Transverse colon (tissue), 4 donors: Measurements from ENCODE around the gene SVIL. TPM values are rescaled to one million over a fixed set of nuclear protein-coding genes. Genes with fewer than 3 reads are reported as not detected.
A peak's percentile ranks its signal among the peaks of the same experiment; 100 is the strongest.
"Not testable (repeated sequence)": the region's sequence is repeated elsewhere in the genome, so short reads cannot be mapped to it uniquely, and the experiment has no call there.

Source experiments
- DNase-seq: peaks from one replicate; pipeline ENCODE4 v3.0.0-alpha.2; 2019
- H3K27ac ChIP-seq, 4 donors: fragments of 200-600 bp; sonication (generic); 2 replicates each; pipeline ENCODE4 v1.5.1; 2016 to 2018; ENCODE audit warnings: inconsistent platforms in 4 of 4
- H3K27me3 ChIP-seq: fragments of 200-600 bp; sonication (generic); 2 replicates; pipeline ENCODE4 v1.5.1; 2017; ENCODE audit warnings: inconsistent platforms
- H3K36me3 ChIP-seq, 4 donors: fragments of 200-600 bp; sonication (generic); 2 replicates each; pipeline ENCODE4 v1.5.1; 2017 to 2019; ENCODE audit warnings: inconsistent platforms in 4 of 4
- H3K4me1 ChIP-seq, 4 donors: fragments of 200-600 bp; sonication (generic); 2 replicates each; pipeline ENCODE4 v1.5.1; 2017 to 2020; ENCODE audit warnings: inconsistent platforms in 4 of 4
- H3K4me3 ChIP-seq, 4 donors: fragments of 200-600 bp; sonication (generic); 1 replicate in 1 of 4; 2 replicates in 3 of 4; pipeline versions ENCODE4 v1.5.1 to v1.6.1; 2017 to 2019; ENCODE audit warnings: inconsistent platforms in 4 of 4
- H3K9me3 ChIP-seq, 2 donors: fragments of 200-600 bp; sonication (generic); 2 replicates each; pipeline ENCODE4 v1.5.1; 2017 to 2019; ENCODE audit warnings: inconsistent platforms in 2 of 2
- CTCF ChIP-seq, 5 experiments: fragments of 200-600 bp in 3 of 5; fragments of 450-650 bp in 2 of 5; sonication (generic) in 3 of 5; IDR thresholded peaks; 1 replicate in 2 of 5; 2 replicates in 3 of 5; pipeline ENCODE4 v1.5.1; 2016 to 2017; ENCODE audit warnings: antibody characterized with exemption in 5 of 5, inconsistent platforms in 3 of 5, mild to moderate bottlenecking in 2 of 5, moderate library complexity in 1 of 5
- EP300 ChIP-seq: sonication (generic); formaldehyde crosslinking; IDR thresholded peaks from one replicate; pipeline ENCODE4 v1.6.1; 2017; ENCODE audit warnings: antibody characterized with exemption, low read depth
- POLR2A ChIP-seq: fragments of 450-650 bp; IDR thresholded peaks from one replicate; pipeline ENCODE4 v1.6.1; 2016; ENCODE audit warnings: antibody characterized with exemption, mild to moderate bottlenecking, moderate library complexity
- POLR2AphosphoS5 ChIP-seq, 3 donors: sonication (generic); formaldehyde crosslinking; IDR thresholded peaks; one replicate each; pipeline ENCODE4 v1.6.1; 2016; ENCODE audit warnings: antibody characterized with exemption in 3 of 3
- WGBS, 2 donors: methylation state at CpG; one replicate each; pipeline ENCODE4 v1.1.5; 2018; ENCODE audit warnings: low coverage in 1 of 2; 5-methylcytosine and 5-hydroxymethylcytosine counted together
- in situ Hi-C, 4 donors: fragments of 200-750 bp; cut with MboI; loops; one replicate each; pipeline versions ENCODE4 v1.15.0 to v1.15.1; 2017; ENCODE audit warnings: low sequenced_read_pairs in 3 of 4, low pct_ligation_motif_present in 1 of 4, low pct_unique_long_range_greater_than_20kb in 1 of 4
- intact Hi-C: fragments of 100-400 bp; cut with DNase I; formaldehyde crosslinking; loops from one replicate; pipeline ENCODE4 v1.15.1; 2023; ENCODE audit warnings: low total_unique reads
- total RNA-seq, 4 donors: library from RNA; depleted of rRNA; stranded (reverse); fragments of >200 nt; gene quantifications; one replicate each; pipeline ENCODE4 v1.1.0, GENCODE V29; 2016

Gene SVIL
- total RNA-seq, 4 donors from 2014 or later, result 146 to 192 (median 156) TPM

GRCh38 chr10:29469481-29470354 lies 165.1 kb downstream of the SVIL start:
- 73 to 89% methylated on average over 7 to 28 of the region's 28 CpGs for WGBS, 2 donors
- intact Hi-C loops (no loop called here), in situ Hi-C loops (no loop called here)
- Histone ChIP-seq H3K4me3 (no peak overlapping the region), H3K27ac (peak overlapping the region in 3 of 4 donors; percentile 2 to 54 (median 21)), H3K36me3 (peaks cover 0 to 90% (median 25%) of the 10 kb centered on the region in 4 donors), H3K27me3 (no peaks in the 10 kb centered on the region), H3K9me3 (no peaks in the 10 kb centered on the region), H3K4me1 (peaks cover 0 to 17% (median 8%) of the 10 kb centered on the region in 4 donors)
- TF ChIP-seq EP300, result no peak
- DNase-seq, result no peak

- Histone ChIP-seq H3K27ac (no peak overlapping the region), H3K4me1 (peaks cover 0 to 1% (median 0%) of the 10 kb centered on the region in 4 donors), H3K27me3 (no peaks in the 10 kb centered on the region), H3K36me3 (peaks cover 0 to 93% (median 37%) of the 10 kb centered on the region in 4 donors), H3K4me3 (no peak overlapping the region), H3K9me3 (no peaks in the 10 kb centered on the region)
- in situ Hi-C loops, result no loop called here
- no peak for DNase-seq
- WGBS, 2 donors, result 90 to 97% methylated on average over 5 to 8 of the region's 8 CpGs
- TF ChIP-seq CTCF (IDR thresholded peaks at IDR 0.05) (peak in 1 of 5 experiments; percentile 12), EP300 (no peak), POLR2A (no peak), POLR2AphosphoS5 (IDR thresholded peaks at IDR 0.05) (no peak)
- intact Hi-C loops, result no loop called here
Measured at GRCh38 chr10:29465384-29465783, 169.4 kb downstream of the SVIL start.

- H3K9me3 ChIP-seq, H3K27ac ChIP-seq, H3K4me3 ChIP-seq, H3K4me1 ChIP-seq, H3K27me3 ChIP-seq, intact Hi-C loops, DNase-seq, in situ Hi-C loops: not testable (repeated sequence)
- WGBS, 2 donors, result 77 to 100% methylated on average over 1 to 4 of the region's 4 CpGs
- peaks cover 0 to 93% (median 37%) of the 10 kb centered on the region in 4 donors for H3K36me3 ChIP-seq
Measured at GRCh38 chr10:29464671-29465171, 170.1 kb downstream of the SVIL start.

GRCh38 chr10:29461042-29461441 lies 173.7 kb downstream of the SVIL start:
- in situ Hi-C loops (no loop called here), intact Hi-C loops (no loop called here)
- H3K4me3 ChIP-seq, result no peak overlapping the region
- TF ChIP-seq POLR2A, result no peak
- no peak for TF ChIP-seq CTCF (IDR thresholded peaks at IDR 0.05)
- TF ChIP-seq EP300, result no peak
- TF ChIP-seq POLR2AphosphoS5 (IDR thresholded peaks at IDR 0.05), result no peak
- H3K27me3 ChIP-seq, result no peaks in the 10 kb centered on the region
- H3K27ac ChIP-seq, result no peak overlapping the region
- H3K4me1 ChIP-seq, result no peaks in the 10 kb centered on the region
- 71 to 100% methylated on average over 1 to 5 of the region's 5 CpGs for WGBS, 2 donors
- DNase-seq, result no peak
- no peaks in the 10 kb centered on the region for H3K9me3 ChIP-seq
- peaks cover 0 to 85% (median 37%) of the 10 kb centered on the region in 4 donors for H3K36me3 ChIP-seq

- H3K27ac ChIP-seq, H3K4me1 ChIP-seq, H3K9me3 ChIP-seq, H3K27me3 ChIP-seq, in situ Hi-C loops, DNase-seq, intact Hi-C loops, H3K4me3 ChIP-seq: not testable (repeated sequence)
- WGBS, 2 donors, result 91% methylated on average over 24 of the region's 24 CpGs; no CpG with 5 or more reads in 1 of the 2 donors
- H3K36me3 ChIP-seq, result peaks cover 0 to 56% (median 27%) of the 10 kb centered on the region in 4 donors
Measured at GRCh38 chr10:29458190-29458589, 176.6 kb downstream of the SVIL start.
